GM12892 (cell line): Measurements from ENCODE around the gene CACNA1C.

Source experiments
- DNase-seq: peaks from one replicate; pipeline ENCODE4 v3.0.0; 2011; ENCODE audit not compliant: insufficient read length
- FAIRE-seq: peaks from 2 replicates; lab custom pipeline; 2011; peaks lifted over from hg19 to GRCh38; lab: Jason Lieb, UNC
- POLR2A ChIP-seq: IDR thresholded peaks from 2 replicates; pipeline ENCODE4 v1.6.1; 2011; ENCODE audit warnings: low read depth, low read length, control low read depth
- POLR2AphosphoS5 ChIP-seq: IDR thresholded peaks from 2 replicates; pipeline ENCODE4 v1.6.1; 2011; ENCODE audit warnings: low read depth, low read length, control low read depth
- TAF1 ChIP-seq: IDR thresholded peaks from 2 replicates; pipeline ENCODE4 v1.6.1; 2011; ENCODE audit warnings: low read depth, mild to moderate bottlenecking, control low read depth, low read length, borderline replicate concordance

CACNA1C gene

DNA sequence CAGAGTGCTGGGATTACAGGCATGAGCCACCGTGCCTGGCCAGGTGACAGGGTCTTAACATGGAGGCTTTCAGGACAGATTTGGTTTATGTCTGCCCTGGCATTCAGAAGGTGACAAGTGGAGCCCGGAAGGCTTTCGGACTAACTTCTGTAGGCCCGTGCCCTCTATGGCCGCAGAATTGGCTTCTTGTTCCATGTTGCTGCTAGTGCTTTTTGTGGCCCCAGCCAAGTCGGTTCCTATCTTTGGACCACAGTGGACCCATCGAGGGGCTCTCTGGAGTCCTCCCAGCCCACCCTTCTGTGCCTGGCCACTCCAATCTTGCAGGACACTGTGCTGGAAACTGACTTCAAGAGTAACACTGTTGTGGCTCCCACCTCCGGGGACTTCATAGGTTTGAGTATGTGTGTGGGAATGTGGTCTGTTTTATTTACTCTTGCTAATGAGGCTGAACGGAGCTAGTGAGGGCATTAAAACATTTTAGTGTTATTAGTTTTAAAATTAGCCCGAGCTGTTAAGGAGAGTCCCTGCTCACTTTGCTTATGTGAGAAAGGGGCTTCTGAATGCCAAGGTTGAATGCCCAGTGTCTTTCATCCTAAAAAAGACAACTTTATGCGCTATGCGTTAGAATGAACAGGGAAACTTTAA is 245.9 kb downstream of the CACNA1C start:
- FAIRE-seq (no peak), DNase-seq (no peak)
- TF ChIP-seq POLR2AphosphoS5 (no peak), TAF1 (no peak), POLR2A (no peak)

DNA sequence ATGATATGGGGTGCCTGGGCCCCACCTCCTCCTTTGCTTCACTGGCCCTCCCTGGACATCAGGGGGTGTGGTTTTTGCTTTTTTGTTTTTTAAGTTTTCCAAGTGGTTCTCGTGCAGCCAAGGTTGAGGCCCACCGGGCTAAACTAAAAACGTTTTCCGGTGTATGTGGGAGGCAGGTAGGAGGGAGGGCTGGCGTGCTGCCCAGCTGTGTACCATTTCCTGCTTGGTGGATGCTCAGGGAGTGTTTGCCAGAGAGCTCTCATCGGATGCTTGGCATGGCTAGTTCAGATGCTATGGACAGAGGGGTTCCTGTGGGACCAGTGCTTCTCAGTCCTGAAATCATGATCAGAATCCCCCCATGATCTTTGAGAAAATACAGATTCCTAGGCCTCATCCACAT is 246.4 kb downstream of the CACNA1C start:
- TF ChIP-seq TAF1 (no peak), POLR2AphosphoS5 (no peak), POLR2A (no peak)
- no peak for DNase-seq
- FAIRE-seq = no peak

DNA sequence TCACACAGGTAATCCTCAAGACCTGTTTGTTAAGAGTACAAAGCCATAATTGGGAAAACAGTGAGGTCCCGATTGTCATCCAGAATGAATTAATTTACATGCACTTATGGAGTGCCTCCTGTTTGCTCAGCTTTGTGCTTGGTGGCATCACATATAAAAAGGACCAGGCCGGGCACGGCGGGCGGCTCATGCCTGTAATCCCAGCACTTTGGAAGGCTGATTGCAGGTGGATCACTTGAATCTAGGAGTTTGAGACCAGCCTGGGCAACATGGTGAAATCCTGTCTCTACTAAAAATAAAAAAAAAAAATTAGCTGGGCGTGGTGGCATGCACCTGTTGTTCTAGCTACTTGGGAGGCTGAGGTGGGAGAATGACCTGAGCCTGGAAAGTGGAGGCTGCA is 247.4 kb downstream of the CACNA1C start:
- TF ChIP-seq POLR2AphosphoS5 = no peak
- TF ChIP-seq POLR2A = no peak
- no peak for TF ChIP-seq TAF1
- FAIRE-seq (no peak), DNase-seq (no peak)

DNA sequence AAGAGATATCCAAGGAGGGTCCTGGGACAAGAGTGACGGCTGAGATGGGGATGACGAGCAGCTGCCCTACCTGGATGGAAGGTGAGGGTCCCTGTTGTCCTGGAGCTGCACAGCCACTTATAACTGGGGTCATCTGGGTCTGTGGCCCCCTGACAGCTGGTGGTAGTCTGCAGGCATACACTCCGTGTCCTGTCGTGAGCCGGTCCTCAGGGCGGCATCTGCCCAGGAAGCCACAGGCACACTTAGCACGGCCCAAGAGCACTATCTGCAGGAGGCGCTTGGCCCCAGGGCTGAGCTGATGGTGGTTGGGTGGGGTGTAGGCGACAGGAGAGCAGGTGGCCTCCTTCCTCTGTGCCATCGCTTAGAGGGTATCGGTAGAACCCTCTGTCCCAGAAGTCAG is 248.1 kb downstream of the CACNA1C start:
- FAIRE-seq (no peak), DNase-seq (no peak)
- TF ChIP-seq POLR2AphosphoS5 (no peak), TAF1 (no peak), POLR2A (no peak)

DNA sequence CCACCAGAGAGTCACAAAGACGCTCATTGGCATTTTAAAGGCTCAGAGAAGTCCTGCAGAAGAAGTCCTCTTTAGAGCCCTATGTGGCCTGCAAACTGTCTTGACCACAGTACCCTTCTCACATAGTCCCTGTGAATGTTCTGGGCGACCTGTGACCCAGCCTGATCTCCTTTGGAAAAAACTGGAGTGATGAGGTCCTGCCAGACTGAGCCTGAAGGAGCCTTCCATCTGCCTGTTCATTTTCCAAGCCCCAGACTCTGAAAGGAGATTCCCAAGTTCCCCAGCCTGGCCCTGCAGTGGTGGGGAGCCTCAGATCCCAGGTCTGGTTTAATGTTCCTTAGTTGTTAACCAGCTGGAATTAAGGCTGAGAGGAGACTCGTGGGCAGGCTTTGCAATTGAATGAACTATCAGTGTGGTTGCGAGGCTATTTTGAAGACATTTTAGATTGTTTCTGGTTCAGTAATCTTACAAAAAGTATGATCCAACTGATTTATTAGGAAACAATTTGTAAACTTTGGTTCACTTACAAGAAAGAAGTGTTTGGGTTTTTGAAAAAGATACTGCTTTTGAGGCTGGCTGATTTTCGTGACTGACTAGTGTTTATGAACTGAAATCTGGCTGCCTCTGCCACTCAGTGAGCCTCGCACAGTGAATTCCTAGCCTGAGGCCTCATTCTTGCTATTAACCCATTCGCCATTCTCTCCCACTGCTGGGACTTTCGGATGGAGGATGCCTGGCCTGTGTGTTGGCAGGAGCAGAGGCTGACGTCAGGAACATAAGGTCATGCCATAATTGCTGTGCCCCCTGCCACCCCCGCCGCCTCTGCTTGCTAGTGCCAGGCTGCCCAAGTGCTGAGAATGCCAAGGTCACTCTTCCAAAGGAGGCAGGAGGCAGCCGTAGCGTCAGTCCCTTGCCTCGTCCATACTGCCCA is 249.0 kb downstream of the CACNA1C start:
- TF ChIP-seq POLR2A (no peak), POLR2AphosphoS5 (no peak), TAF1 (no peak)
- DNase-seq (no peak), FAIRE-seq (no peak)

DNA sequence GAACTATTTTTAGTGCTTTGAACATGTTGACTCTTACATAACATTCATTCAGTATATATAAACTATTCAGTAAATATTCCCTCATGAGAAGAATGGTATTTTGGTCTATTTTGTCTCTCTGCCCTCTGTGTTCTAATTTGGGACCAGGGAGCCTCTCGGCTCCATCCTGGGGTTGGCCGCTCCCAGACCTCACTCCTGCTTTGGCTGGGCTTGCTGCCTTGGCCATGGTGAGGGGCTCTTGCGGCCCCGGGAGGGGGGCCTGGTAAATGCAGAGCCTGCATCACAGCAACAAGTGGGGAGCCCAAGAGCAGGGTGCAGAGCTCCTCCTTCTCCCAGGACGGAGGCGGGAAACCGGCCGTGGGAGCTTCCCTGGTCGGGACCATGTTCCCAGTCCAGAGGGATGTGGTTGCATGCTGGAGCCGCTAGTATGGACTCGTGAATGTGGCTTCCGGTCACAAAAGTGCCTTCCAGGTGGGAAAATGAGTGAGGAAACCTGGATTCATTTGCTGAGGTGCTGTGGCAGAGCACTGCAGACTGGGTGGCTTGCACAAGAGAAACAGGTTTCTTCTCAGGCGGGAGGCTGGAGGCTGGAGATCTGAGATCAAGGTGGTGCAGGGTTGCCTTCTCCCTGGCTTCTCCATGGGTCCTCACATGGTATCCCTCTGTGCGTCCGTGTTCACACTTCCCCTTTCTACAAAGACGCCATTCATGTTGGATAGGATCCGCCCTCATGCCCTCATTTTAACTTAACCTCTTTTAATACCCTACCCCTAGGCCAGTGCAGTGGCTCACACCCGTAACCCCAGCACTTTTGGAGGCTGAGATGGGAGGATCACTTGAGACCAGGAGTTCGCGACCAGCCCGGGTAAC is 250.2 kb downstream of the CACNA1C start:
- no peak for FAIRE-seq
- DNase-seq = no peak
- no peak for TF ChIP-seq POLR2AphosphoS5
- no peak for TF ChIP-seq POLR2A
- TF ChIP-seq TAF1 = no peak

DNA sequence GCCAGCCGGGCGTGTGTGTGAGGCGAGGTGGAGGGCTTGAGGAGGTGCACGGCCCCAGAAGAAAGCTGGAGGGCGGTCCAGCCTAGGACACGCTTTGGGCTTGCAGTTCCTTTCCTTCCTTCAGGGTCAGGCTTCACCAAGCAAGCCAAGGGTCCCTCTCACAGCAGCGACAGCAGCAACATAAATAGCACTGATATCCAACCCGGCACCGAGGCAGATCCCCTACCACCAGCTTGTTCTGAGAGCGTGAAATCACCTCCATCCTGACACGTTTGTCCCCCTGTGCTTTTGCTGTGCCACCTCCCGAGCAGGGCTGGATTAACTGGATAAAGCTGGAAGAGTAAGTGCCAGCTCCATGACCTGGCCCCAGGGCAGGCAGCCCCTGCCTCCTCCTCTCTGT is 251.4 kb downstream of the CACNA1C start:
- DNase-seq = no peak
- TF ChIP-seq POLR2AphosphoS5 (no peak), POLR2A (no peak), TAF1 (no peak)
- no peak for FAIRE-seq

DNA sequence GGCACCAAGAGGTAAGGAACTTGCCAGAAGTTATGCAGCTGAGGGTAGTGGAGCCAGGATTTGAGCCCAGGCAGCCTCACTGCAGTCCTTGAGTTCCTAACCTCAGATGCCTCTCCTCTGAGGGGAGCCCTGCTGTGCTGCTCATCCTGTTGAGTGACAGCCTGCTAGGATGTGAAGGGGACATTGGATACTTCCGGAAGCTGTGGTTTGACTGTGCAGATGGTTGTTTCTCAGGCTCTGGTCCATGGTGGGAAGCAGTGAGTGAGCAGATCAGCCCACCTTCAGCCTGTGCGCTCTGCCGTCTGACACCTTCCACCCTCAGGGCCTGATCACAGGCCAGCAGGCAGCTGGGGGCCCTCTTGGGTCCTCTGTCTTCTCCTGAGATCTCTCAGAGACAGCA is 253.2 kb downstream of the CACNA1C start:
- no peak for TF ChIP-seq POLR2AphosphoS5
- no peak for TF ChIP-seq POLR2A
- TF ChIP-seq TAF1 = no peak
- DNase-seq = no peak
- FAIRE-seq = peak; percentile 24

DNA sequence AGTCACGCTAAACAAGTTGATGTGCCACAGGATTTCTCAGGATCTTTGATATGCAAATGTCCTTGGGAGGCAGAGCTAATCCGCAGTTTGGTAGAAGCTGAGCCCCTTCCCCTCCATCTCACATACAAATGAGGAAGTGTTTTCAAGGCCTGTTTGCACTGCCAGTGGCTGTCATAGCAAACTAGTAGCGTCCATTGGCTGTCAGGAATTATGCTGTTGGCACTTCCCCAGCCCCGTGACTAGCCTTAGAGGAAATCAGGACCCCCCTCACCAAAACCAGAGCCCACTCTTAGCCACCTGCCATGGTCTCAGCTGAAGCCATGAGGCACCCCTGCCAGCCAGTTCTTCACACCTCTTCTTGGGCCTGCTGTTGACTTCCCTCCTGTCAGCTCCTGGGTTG is 253.9 kb downstream of the CACNA1C start:
- TF ChIP-seq POLR2AphosphoS5 (no peak), TAF1 (no peak), POLR2A (no peak)
- FAIRE-seq (no peak), DNase-seq (no peak)

DNA sequence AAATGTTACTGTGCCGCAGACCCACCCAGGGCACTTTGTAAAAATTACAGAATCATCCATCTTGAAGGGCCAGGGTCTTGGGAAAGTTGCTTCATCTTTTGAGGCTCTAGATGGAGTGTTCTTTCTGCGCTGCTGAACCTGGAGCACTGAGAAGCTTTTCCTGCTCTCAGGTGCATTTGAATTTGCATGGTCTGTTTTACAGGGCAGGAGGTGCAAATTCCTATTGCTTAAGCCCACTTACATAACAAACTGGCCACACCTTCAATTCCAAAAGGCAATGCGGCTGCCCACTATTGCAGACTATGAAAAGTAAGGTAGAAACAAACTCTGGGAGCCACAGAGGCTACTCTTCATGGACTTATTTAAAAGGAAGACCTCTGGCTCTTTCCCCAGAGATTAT is 254.8 kb downstream of the CACNA1C start:
- TF ChIP-seq POLR2A = no peak
- no peak for TF ChIP-seq TAF1
- no peak for TF ChIP-seq POLR2AphosphoS5
- no peak for DNase-seq
- FAIRE-seq = no peak

DNA sequence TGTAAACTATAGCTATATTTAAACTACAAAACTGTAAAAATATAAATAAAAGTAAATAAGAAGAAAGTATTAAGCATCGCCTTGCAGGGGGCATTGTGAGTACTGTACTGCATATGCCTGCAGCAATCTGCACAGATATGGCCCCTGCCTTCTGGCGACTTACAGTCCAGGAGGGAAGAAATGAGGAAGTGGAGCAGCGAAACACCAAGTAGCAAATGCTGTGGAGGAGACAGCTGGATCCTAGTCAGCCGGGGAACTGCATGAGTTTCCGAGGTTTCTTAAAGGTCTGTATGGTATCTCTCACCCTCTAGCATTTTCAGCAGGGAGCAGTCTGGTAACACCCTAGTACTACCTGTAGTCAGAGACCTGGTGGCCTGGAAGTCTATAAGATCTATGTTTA is 256.9 kb downstream of the CACNA1C start:
- DNase-seq (no peak), FAIRE-seq (no peak)
- no peak for TF ChIP-seq POLR2AphosphoS5
- TF ChIP-seq TAF1 = no peak
- no peak for TF ChIP-seq POLR2A

DNA sequence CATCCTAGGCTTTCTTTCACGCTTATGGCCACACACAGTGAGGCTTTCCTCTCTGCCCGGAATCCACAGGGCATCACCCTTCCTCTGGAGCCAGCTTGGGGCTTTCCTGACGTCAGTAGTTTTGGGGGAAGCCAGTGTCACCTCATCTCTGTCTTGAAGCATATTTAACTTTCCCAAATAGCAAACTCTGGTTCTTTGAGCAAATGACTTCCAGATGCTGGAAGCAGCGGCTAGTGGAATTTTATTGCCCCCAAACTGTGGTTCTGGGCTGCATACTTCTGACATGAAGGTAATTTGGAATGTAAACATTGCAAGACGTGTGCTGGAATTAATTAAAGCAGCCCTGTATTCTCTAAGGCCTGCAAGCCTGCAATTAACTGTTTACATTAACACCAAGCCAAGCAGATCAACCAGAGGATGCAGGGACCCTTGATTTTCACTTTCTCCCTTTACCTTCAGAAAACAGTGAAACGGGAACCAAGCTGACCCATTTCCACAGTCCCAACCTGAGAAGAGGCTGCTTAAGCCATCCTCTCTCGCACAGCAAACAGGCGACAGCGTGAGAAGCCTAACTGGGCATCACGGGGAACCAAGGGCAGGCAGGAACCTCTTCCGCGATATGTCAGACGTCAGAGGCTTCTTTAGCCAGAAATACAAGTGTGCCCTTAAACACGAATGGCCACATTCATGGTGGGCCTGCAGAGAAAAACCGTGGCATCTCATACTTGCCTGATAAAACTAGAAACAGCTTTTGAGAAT is 258.4 kb downstream of the CACNA1C start:
- TF ChIP-seq POLR2A (no peak), TAF1 (no peak), POLR2AphosphoS5 (no peak)
- FAIRE-seq (no peak), DNase-seq (no peak)
